NCI-H1092 treated with DMSO at 0.1 percent for 48 hours (cell line): Measurements from ENCODE around the gene ABI3BP.
"Not testable (repeated sequence)": the region's sequence is repeated elsewhere in the genome, so short reads cannot be mapped to it uniquely, and the experiment has no call there.

Experiments used
- DNase-seq: peaks from one replicate; lab custom pipeline; 2025; lab: John Stamatoyannopoulos, UW

Gene ABI3BP

GRCh38 chr3:100993309-100993708 is at the start of gene ABI3BP:
Gene ABI3BP, minus strand, starts transcription at chr3:100993421. Its CDS starts 37 bp downstream, at chr3:100993384.
- DNase-seq: no peak

- no peak for DNase-seq
Observed at GRCh38 chr3:101039285-101039684, 46.1 kb upstream of the ABI3BP start.

- no peak for DNase-seq
Observed at GRCh38 chr3:101038880-101039279, 45.7 kb upstream of the ABI3BP start.

GRCh38 chr3:101038393-101038792 is 45.2 kb upstream of the ABI3BP start:
- no peak for DNase-seq

GRCh38 chr3:101037613-101038012 is 44.4 kb upstream of the ABI3BP start:
- DNase-seq: no peak

GRCh38 chr3:101036676-101037075 is 43.5 kb upstream of the ABI3BP start:
- DNase-seq: no peak

GRCh38 chr3:101036213-101036618 is 43.0 kb upstream of the ABI3BP start:
- no peak for DNase-seq

- DNase-seq: no peak
Observed at GRCh38 chr3:101027286-101027685, 34.1 kb upstream of the ABI3BP start.

GRCh38 chr3:101026881-101027280 is 33.7 kb upstream of the ABI3BP start:
- DNase-seq: no peak

GRCh38 chr3:101026244-101026643 is 33.0 kb upstream of the ABI3BP start:
- DNase-seq: no peak

- DNase-seq: no peak
Observed at GRCh38 chr3:101020351-101021015, 27.3 kb upstream of the ABI3BP start.

GRCh38 chr3:101017017-101017416 is 23.8 kb upstream of the ABI3BP start:
- no peak for DNase-seq

- DNase-seq: not testable (repeated sequence)
Observed at GRCh38 chr3:101012312-101012711, 19.1 kb upstream of the ABI3BP start.

GRCh38 chr3:101011136-101011535 is 17.9 kb upstream of the ABI3BP start:
- DNase-seq: no peak

- DNase-seq: no peak
Observed at GRCh38 chr3:101010296-101010695, 17.1 kb upstream of the ABI3BP start.

- DNase-seq: no peak
Observed at GRCh38 chr3:101009386-101009785, 16.2 kb upstream of the ABI3BP start.

GRCh38 chr3:100999160-100999559 is 5.9 kb upstream of the ABI3BP start:
- no peak for DNase-seq

GRCh38 chr3:100994809-100995208 is 1.6 kb upstream of the ABI3BP start:
- DNase-seq: no peak

- no peak for DNase-seq
Observed at GRCh38 chr3:100994187-100994586, 966 bp upstream of the ABI3BP start.

GRCh38 chr3:100992231-100993012 is 799 bp downstream of the ABI3BP start:
- DNase-seq: no peak

GRCh38 chr3:100988080-100988479 is 5.1 kb downstream of the ABI3BP start:
- DNase-seq: no peak

- no peak for DNase-seq
Observed at GRCh38 chr3:100984308-100984707, 8.9 kb downstream of the ABI3BP start.

- DNase-seq: no peak
Observed at GRCh38 chr3:100982710-100983109, 10.5 kb downstream of the ABI3BP start.
